ENCODE results near the gene YLPM1. TPM values are rescaled to one million over a fixed set of nuclear protein-coding genes. Genes with fewer than 3 reads are reported as not detected.

YLPM1 gene
- total and polyA plus RNA-seq, 2 donors from 2014 or later = 16.2 to 68.2 TPM

- no peak for FAIRE-seq
- Histone ChIP-seq H3K4me3 (ENCODE audit: low read length in 3 of 3) (no peak overlapping the region), H3K27ac (ENCODE audit: low read depth in 2 of 2, low read length in 2 of 2) (no peak overlapping the region), H3K9me3 (ENCODE audit: control insufficient read depth in 2 of 3, insufficient read depth in 1 of 3, low read length in 3 of 3) (no peaks in the 10 kb centered on the region), H3K4me1 (ENCODE audit: control insufficient read depth in 2 of 3, insufficient read depth in 2 of 3, low read depth in 1 of 3, low read length in 3 of 3) (no peaks in the 10 kb centered on the region), H3K9ac (ENCODE audit: low read length in 3 of 3) (no peak overlapping the region), H3K36me3 (ENCODE audit: control insufficient read depth in 2 of 3, insufficient read depth in 3 of 3, low read length in 3 of 3) (peaks cover 1 to 6% (median 2%) of the 10 kb centered on the region in 3 donors), H3K27me3 (ENCODE audit: control insufficient read depth, insufficient read depth, low read length) (no peaks in the 10 kb centered on the region)
- DNase-seq = no peak
- no peak for TF ChIP-seq CTCF (IDR thresholded peaks at IDR 0.05; ENCODE audit: borderline replicate concordance, extremely low read depth, insufficient read depth)
- intact Hi-C loops (cut with DNase I) = no loop called here
These were observed 40.0 kb upstream of the YLPM1 start for GRCh38 chr14:74723134-74723533.

GRCh38 chr14:74732387-74732786 is 30.7 kb upstream of the YLPM1 start:
- peaks cover 0 to 7% (median 5%) of the 10 kb centered on the region in 3 donors for H3K36me3 ChIP-seq (ENCODE audit: control insufficient read depth in 2 of 3, insufficient read depth in 3 of 3, low read length in 3 of 3)
- intact Hi-C loops (cut with DNase I) = no loop called here

GRCh38 chr14:74733221-74733620 is 29.9 kb upstream of the YLPM1 start:
- no peaks in the 10 kb centered on the region for H3K9me3 ChIP-seq (ENCODE audit: control insufficient read depth in 2 of 3, insufficient read depth in 1 of 3, low read length in 3 of 3)
- FAIRE-seq (no peak), DNase-seq (no peak)
- intact Hi-C loops (cut with DNase I) = no loop called here
- H3K27ac ChIP-seq (ENCODE audit: low read depth in 2 of 2, low read length in 2 of 2) = no peak overlapping the region
- no peaks in the 10 kb centered on the region for H3K27me3 ChIP-seq (ENCODE audit: control insufficient read depth, insufficient read depth, low read length)
- H3K36me3 ChIP-seq (ENCODE audit: control insufficient read depth in 2 of 3, insufficient read depth in 3 of 3, low read length in 3 of 3) = peaks cover 0 to 7% (median 5%) of the 10 kb centered on the region in 3 donors
- H3K9ac ChIP-seq (ENCODE audit: low read length in 3 of 3) = no peak overlapping the region
- no peak for TF ChIP-seq CTCF (IDR thresholded peaks at IDR 0.05; ENCODE audit: borderline replicate concordance, extremely low read depth, insufficient read depth)
- no peak overlapping the region for H3K4me3 ChIP-seq (ENCODE audit: low read length in 3 of 3)
- peaks cover 0 to 4% (median 0%) of the 10 kb centered on the region in 3 donors for H3K4me1 ChIP-seq (ENCODE audit: control insufficient read depth in 2 of 3, insufficient read depth in 2 of 3, low read depth in 1 of 3, low read length in 3 of 3)

More at GRCh38 chr14:74732387-74732786, 30.7 kb upstream of the YLPM1 start:
- peaks cover 0 to 4% (median 0%) of the 10 kb centered on the region in 3 donors for H3K4me1 ChIP-seq (ENCODE audit: control insufficient read depth in 2 of 3, insufficient read depth in 2 of 3, low read depth in 1 of 3, low read length in 3 of 3)
- no peak overlapping the region for H3K27ac ChIP-seq (ENCODE audit: low read depth in 2 of 2, low read length in 2 of 2)
- H3K4me3 ChIP-seq (ENCODE audit: low read length in 3 of 3) = peak overlapping the region in 1 of 3 donors; percentile 8
- TF ChIP-seq CTCF (IDR thresholded peaks at IDR 0.05; ENCODE audit: borderline replicate concordance, extremely low read depth, insufficient read depth) = no peak
- FAIRE-seq (no peak), DNase-seq (no peak)
- H3K27me3 ChIP-seq (ENCODE audit: control insufficient read depth, insufficient read depth, low read length) = no peaks in the 10 kb centered on the region
- no peak overlapping the region for H3K9ac ChIP-seq (ENCODE audit: low read length in 3 of 3)
- H3K9me3 ChIP-seq (ENCODE audit: control insufficient read depth in 2 of 3, insufficient read depth in 1 of 3, low read length in 3 of 3) = no peaks in the 10 kb centered on the region

GRCh38 chr14:74735125-74735524 is 28.0 kb upstream of the YLPM1 start:
- FAIRE-seq = no peak
- peak in 2 of 5 donors; percentile 10 to 12 for DNase-seq
- intact Hi-C loops (cut with DNase I) = no loop called here

More at GRCh38 chr14:74735125-74735524, 28.0 kb upstream of the YLPM1 start:
- Histone ChIP-seq H3K27ac (ENCODE audit: low read depth in 2 of 2, low read length in 2 of 2) (no peak overlapping the region), H3K4me3 (ENCODE audit: low read length in 3 of 3) (no peak overlapping the region), H3K9ac (ENCODE audit: low read length in 3 of 3) (no peak overlapping the region), H3K27me3 (ENCODE audit: control insufficient read depth, insufficient read depth, low read length) (no peaks in the 10 kb centered on the region), H3K36me3 (ENCODE audit: control insufficient read depth in 2 of 3, insufficient read depth in 3 of 3, low read length in 3 of 3) (peaks cover 0 to 7% (median 5%) of the 10 kb centered on the region in 3 donors), H3K9me3 (ENCODE audit: control insufficient read depth in 2 of 3, insufficient read depth in 1 of 3, low read length in 3 of 3) (no peaks in the 10 kb centered on the region), H3K4me1 (ENCODE audit: control insufficient read depth in 2 of 3, insufficient read depth in 2 of 3, low read depth in 1 of 3, low read length in 3 of 3) (peaks cover 0 to 4% (median 0%) of the 10 kb centered on the region in 3 donors)
- TF ChIP-seq CTCF (IDR thresholded peaks at IDR 0.05; ENCODE audit: borderline replicate concordance, extremely low read depth, insufficient read depth) = no peak

All from kidney (tissue), 14 donors.